Stomach (tissue), 4 donors: ENCODE data around the gene PPM1F.

Experiments
- CTCF ChIP-seq, 7 experiments: fragments of 450-650 bp in 4 of 7; fragments of 200-600 bp in 3 of 7; sonication (generic) in 3 of 7; IDR thresholded peaks; one replicate each; pipeline ENCODE4 v1.5.1; 2016 to 2019; ENCODE audit warnings: antibody characterized with exemption in 7 of 7, control low read depth in 2 of 7, mild to moderate bottlenecking in 1 of 7
- POLR2AphosphoS5 ChIP-seq, 3 donors: sonication (generic); formaldehyde crosslinking; IDR thresholded peaks; one replicate each; pipeline ENCODE4 v1.6.1; 2016; ENCODE audit warnings: antibody characterized with exemption in 3 of 3

GRCh38 chr22:21904250-21904789 is 48.3 kb downstream of the PPM1F start:
- no peak for TF ChIP-seq CTCF (IDR thresholded peaks at IDR 0.05)
- no peak for TF ChIP-seq POLR2AphosphoS5 (IDR thresholded peaks at IDR 0.05)
